ENCODE results near the gene ISLR.

GRCh38 chr15:74130155-74130848 is 43.2 kb upstream of the ISLR start, which contains the start of gene ISLR2:
- no peak for TF ChIP-seq GATA2 (IDR thresholded peaks at IDR 0.05; ENCODE audit: low read depth, low read length)
- TF ChIP-seq GATA3 (IDR thresholded peaks at IDR 0.05; ENCODE audit: low read depth, low read length), result no peak
